ENCODE measurements around the gene MYCL.

MYCL gene

GRCh38 chr1:39901714-39902459, at the start of gene MYCL:
TSS of gene MYCL (minus strand) at chr1:39901917. CDS start at chr1:39901434, 483 bp downstream.
- no peak for DNase-seq

DNA sequence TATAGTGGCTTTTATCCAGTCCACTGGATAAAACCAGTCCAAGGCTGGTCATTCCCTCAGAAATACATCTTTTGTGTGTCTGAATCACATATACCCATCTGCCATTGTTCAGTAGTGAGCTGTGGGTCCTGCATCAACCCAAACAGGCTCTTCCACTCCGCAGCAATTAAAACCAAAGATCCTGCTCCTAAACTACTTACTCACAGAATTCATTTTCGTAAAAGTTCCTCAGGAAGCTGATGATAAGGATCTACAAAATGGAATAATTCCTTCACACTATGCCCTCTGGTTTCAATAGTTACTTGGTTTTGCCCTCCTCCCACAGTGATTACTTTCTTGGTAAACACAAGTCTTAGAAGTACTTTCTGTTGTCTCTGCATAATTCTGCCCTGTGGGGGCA, 48.2 kb upstream of the MYCL start:
- no peak for DNase-seq

DNA sequence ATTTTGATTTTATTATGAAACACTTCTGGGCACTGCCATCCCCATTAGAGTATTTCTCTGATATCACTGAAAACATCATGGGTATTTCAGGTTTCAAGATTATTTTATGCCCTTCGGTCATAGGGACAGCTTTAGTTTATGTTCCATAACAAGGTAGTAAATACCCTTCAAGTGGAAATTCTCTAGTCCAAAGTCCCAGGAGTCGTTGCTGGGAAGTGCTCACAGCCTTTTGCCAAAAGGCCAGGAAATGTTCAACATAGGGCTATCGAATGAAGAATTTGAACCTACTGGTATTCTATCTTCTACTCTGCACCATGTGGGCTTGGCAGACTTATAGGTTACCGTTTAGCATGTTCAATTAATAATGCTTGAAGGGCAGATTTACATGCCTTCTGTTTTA, 45.5 kb upstream of the MYCL start:
- DNase-seq: no peak

DNA sequence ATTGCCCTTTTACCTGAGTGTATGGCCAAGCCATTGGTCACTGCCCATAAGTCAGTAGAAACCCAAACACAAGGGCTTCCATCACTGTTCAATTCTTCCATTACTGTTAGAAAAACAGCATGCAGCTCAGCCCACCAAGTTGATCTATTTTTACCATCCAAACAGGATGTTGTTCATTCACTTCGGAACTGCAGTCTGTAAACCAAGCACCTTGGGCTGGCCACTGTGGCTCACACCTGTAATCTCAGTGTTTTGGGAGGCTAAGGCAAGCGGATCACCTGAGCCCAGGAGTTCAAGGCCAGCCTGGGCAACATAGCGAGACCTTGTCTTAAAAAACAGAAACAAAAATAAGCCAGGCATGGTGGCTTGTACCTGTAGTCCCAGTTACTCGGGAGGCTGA, 44.5 kb upstream of the MYCL start:
- DNase-seq: no peak

- DNase-seq: no peak
These were observed 42.8 kb upstream of the MYCL start for GRCh38 chr1:39944410-39945112.

- DNase-seq: no peak
These were observed 42.0 kb upstream of the MYCL start for GRCh38 chr1:39943471-39944290.

GRCh38 chr1:39940980-39941871, 39.5 kb upstream of the MYCL start:
- no peak for DNase-seq

DNA sequence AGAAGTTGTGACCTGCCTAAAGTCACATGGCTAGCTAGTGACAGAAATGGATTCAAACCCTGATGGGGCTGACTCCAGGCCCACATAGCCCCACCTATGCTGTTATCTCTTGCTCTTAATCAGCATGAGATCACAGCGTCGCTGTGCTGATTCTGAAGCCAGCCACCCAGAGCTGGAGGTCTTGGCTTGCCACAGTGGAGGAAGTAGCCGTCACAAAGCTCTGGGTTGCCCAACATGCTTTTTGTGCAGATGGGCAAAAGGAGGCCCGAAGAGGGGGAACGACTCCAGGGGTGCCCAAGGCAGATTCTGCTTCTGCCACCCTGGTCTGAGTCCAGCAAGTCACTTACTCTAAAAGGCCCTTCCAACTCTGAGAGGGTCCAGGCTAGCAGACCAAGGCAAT, 38.5 kb upstream of the MYCL start:
- no peak for DNase-seq

DNA sequence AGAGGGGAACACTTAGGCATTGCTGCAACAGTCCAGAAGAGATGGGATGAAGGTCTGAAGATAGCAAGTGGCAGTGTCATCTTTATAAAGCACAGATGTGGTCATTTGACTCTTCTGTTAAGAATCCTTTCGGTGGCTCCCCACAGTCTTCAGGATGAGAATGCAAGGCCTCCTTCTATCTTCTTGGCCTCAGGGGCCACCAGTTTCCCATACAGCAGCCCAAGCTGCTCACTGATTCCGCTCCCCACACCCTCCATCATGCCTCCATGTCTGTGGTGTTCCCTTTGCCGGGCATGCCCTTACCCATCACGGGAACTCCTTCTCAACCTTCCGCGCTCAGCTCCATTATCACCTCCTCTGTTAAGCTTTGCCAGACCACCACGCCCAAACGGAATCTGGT, 37.1 kb upstream of the MYCL start:
- DNase-seq: no peak

- no peak for DNase-seq
These were observed 35.2 kb upstream of the MYCL start for GRCh38 chr1:39936724-39937491.

DNA sequence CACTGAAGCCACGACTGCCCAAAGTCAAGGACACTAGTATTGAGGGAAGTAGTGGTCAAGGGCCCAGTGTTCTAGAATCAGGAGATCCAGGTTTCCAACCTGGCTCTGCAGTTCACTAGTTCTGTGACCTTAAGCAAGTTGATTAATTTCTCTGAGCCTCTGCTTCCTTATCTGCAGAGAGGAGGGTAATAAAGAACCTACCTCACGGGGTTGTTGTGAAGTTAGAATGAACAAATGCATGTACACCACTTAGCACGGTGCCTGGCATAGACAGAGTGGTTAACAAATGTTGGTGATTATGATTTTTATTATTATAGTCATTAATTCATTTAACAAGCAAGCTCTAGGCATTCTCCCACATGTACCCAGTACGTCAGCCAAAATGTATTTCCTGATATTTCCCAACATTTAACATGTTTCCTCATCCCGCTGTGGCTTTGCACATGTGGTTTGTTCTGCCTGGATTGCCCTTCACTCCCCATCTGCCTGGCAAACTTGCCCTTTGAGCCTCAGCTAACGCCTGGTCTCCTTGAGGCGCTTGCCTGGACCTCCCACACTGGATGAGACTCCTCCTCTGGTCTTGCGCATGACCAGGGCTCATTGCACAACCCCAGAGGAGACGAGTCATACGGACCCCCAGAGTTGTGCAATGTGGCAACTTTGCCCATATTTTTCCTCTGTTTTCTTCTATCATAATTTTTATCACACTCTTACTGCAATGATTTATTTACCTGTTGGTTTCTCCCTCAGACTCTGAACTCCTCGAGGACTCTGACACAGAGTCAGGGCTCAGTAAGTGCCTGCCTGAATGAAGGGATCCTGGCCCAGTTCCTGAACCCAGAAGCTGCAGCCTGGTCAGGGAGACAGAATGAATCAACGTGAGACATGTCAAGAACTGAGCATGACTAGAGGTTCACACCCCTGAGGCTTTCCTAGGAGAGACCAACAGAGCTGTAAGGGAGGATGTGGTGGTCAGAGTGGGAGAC, 32.5 kb upstream of the MYCL start:
- peak; percentile 34 for DNase-seq

DNA sequence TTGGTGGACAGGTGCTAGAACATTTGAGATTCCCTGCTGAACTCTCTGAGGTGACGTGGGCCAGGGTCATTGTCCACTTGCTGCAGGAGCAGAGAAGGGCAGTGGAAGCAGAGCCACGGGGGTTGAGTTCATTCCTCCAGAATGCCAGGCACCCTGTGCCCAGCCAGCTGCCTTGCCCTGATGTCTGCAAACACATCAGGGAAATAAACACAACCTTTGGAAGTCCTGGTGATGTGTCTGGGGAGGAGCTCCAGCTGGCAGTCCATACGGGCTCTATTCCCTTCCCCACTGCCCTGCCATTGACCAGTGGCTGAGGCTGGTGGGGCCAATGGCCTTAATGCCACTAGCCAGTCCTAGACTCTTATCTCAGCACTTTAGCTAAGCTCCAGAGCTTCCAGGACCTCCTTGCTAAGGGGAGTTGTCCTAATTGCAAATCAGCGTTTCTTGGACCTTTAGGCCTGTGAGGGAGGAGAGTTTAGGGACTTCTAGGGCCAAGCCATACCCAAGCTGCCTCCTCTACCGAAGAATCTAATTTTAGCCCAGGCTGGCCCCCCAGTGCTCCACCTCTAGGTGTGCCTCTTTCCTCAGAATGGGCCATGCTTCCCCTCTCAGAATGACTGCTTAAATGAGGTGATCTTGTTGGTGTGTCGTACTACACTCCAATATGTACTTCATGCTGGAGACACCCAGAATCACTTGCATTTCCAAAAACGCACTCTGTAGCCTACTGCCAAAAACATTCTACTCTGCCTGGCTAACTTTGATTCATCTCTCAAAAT, 27.3 kb upstream of the MYCL start:
- DNase-seq: no peak

GRCh38 chr1:39927538-39927937, 25.8 kb upstream of the MYCL start:
- DNase-seq: no peak

DNA sequence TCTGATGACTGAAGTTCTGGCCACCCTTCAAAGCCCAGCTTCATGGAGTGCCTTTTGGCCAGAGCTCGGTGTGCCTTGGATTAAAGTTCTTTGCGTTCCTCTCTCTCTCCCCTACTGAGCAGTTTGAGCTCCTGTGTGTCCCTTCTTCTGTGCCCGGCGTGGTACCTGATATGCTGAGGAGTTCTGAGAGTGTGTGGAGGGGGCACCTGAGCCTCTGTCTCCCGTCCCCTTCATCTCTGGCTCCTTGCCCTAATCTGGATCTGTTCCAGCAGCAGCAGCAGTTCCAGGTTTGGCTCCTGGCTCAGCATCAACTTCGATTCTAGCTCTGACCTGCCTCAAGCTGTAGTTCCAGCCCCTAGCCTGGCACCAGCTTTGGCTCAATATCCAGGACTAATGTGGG, 25.1 kb upstream of the MYCL start:
- no peak for DNase-seq

GRCh38 chr1:39926343-39926793, 24.7 kb upstream of the MYCL start:
- no peak for DNase-seq

DNA sequence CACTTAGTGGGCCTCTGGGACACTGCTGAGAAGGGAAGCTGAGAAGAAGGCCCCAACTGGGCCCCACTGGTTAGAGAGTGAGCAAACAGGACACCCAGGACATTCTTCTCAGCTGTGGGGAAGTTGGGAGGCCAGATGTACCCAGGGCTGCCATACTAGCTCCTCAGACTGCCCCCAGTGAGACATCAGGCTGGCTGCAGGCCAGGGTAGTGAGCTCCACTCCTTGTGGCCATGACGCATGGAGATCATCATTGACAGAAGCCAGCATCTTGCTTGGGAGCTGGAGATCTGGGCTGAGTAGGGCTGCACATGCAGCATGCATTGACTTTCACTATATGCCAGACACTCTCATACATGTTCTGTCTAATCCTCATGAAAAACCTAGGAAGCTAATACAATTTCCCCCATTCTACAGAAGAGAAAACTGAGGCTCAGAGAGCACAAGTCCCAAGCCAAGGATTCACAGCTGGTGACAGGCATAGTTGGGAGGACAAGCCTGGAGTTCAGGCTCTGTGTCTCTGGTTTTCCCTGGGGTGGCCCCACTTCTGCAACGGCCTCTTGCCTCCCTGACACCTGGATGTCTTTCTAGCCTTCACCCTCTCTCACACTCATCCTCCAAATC, 24.1 kb upstream of the MYCL start:
- no peak for DNase-seq

- no peak for DNase-seq
These were observed 20.6 kb upstream of the MYCL start for GRCh38 chr1:39922251-39922688.

- no peak for DNase-seq
These were observed 17.8 kb upstream of the MYCL start for GRCh38 chr1:39919545-39919944.

DNA sequence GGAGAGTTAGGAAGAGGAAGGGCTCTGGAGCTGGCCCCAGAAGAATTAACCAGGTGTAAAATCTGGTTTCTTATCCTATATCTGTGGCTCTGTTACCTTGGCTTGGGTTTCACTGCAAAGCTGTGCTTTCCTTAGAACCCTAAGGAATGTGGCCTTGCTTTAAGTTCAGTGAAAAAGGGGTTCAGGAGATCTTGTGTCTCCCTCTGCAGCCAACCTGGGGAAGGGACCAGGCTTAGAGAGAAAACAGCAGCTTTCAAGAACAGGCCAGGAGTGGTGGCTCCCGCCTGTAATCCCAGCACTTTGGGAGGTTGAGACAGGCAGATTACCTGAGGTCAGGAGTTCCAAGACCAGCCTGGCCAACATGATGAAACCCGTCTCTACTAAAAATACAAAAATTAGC, 16.1 kb upstream of the MYCL start:
- no peak for DNase-seq

Data from NK-92 treated with Interleukin-12 subunit alpha and Interleukin-12 subunit beta, amount 100 ng/mL, for 24 hours (cell line).